ENCODE measurements around the gene FFAR4. TPM values are rescaled to one million over a fixed set of nuclear protein-coding genes. Genes with fewer than 3 reads are reported as not detected.

FFAR4 gene
- total RNA-seq, 1 experiment from 2014 or later: 2.7 TPM

DNA sequence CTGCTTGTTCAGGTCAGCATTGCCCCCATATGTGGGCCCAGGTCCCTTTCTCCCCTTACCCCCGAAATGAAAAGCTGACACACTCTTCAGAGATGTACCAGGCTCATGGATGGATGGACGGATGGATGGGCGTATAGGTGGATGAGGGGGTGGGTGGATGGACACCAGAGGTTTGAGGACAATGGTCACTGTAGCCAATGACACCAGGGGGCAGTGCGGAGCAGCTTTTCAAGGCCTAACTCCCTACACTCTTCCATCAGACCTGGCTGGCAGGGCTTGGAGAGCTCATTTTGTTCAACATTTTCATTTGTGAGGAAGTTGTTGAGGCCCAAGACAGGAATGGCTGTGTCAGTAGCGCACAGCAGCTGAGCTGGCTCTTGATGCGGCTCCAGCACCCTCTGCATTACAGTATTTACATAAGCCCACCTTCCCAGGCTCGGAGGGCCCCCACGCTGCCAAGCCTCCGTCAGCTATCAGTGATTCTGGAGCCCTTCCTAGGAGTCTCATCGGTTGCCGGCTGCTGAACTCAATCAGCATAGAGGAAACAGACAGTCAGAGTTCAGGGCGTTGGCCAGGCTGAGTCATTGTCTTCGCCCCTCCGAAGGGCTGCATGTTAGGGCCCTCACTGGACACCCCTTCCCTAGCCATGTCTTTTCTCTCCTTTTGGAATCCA lies 11.6 kb upstream of the FFAR4 start:
- DNase-seq: peak; percentile 80 to 84
- peak overlapping the region; percentile 53 for H3K27ac Mint-ChIP-seq (ENCODE audit: unreplicated experiment)
- Histone ChIP-seq H3K36me3 (ENCODE audit: control insufficient read depth, insufficient read depth, low read length) (no peaks in the 10 kb centered on the region), H3K4me1 (peaks cover 43% of the 10 kb centered on the region), H3K9me3 (0 out of 2 replicates have a peak, but pooled peaks cover 7% of the 10 kb centered on the region), H3K4me3 (ENCODE audit: low read depth, low read length) (no peak overlapping the region), H3K27me3 (replicated peaks; ENCODE audit: control insufficient read depth, insufficient read depth, low read length) (no peaks in the 10 kb centered on the region)
- BruUV-seq (replicated peaks): no TSS peak
- no peaks in the 10 kb centered on the region for H3K27me3 Mint-ChIP-seq (ENCODE audit: insufficient read depth, unreplicated experiment)
- TF ChIP-seq, protein P1, sequence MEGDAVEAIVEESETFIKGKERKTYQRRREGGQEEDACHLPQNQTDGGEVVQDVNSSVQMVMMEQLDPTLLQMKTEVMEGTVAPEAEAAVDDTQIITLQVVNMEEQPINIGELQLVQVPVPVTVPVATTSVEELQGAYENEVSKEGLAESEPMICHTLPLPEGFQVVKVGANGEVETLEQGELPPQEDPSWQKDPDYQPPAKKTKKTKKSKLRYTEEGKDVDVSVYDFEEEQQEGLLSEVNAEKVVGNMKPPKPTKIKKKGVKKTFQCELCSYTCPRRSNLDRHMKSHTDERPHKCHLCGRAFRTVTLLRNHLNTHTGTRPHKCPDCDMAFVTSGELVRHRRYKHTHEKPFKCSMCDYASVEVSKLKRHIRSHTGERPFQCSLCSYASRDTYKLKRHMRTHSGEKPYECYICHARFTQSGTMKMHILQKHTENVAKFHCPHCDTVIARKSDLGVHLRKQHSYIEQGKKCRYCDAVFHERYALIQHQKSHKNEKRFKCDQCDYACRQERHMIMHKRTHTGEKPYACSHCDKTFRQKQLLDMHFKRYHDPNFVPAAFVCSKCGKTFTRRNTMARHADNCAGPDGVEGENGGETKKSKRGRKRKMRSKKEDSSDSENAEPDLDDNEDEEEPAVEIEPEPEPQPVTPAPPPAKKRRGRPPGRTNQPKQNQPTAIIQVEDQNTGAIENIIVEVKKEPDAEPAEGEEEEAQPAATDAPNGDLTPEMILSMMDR (IDR thresholded peaks at IDR 0.05; ENCODE audit: insufficient read depth in 1 of 2, low read depth in 1 of 2, low read length in 1 of 2, severe bottlenecking in 1 of 2, unreplicated experiment in 1 of 2): peak; percentile 61 to 89
- ChIA-PET CTCF (interaction anchor here (0.6 to 3.5 kb wide), 19 partner anchors 9 to 261 kb away, joined by 3 to 60 read pairs (median 4); partner anchors contain the start of genes CEP55 and FRA10AC1), POLR2A (interaction anchor here (1.0 kb wide), 1 partner anchor 11 kb away, joined by 4 read pairs; no protein-coding TSS in a partner anchor)
- no peaks in the 10 kb centered on the region for H3K36me3 Mint-ChIP-seq (ENCODE audit: insufficient read depth, unreplicated experiment)
- no peaks in the 10 kb centered on the region for H3K9me3 Mint-ChIP-seq (ENCODE audit: unreplicated experiment)
- intact Hi-C loops (cut with micrococcal nuclease; ENCODE audit: unreplicated experiment): loop anchor here (1.0 to 10.0 kb wide), 4 partner anchors 32 to 260 kb away; partner anchors contain the start of gene RBP4
- H3K4me1 Mint-ChIP-seq (ENCODE audit: low read depth, unreplicated experiment): peaks cover 32% of the 10 kb centered on the region
- H3K4me3 Mint-ChIP-seq (ENCODE audit: unreplicated experiment): no peak overlapping the region

DNA sequence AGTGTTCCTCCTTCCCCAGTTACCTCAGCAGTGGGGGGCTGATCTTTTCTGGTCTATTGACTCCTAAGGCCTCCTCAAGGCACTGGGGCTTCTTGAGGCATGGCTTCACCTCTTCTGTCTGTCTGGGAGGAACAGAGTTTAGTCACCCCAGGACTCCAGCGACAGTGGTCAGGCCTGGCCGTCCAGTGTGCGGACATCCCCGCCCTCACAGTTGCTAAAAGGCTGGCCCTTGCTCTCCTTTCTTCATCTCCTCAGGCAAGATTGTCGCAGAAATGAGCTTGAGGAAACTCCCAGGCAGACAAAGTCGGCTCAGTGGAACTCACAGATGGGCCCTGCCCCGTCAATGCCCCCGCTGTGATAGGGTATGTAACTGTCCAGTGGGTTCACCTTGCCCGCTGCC lies 7.0 kb upstream of the FFAR4 start:
- TF ChIP-seq, protein P1 (IDR thresholded peaks at IDR 0.05; ENCODE audit: insufficient read depth in 1 of 2, low read depth in 1 of 2, low read length in 1 of 2, severe bottlenecking in 1 of 2, unreplicated experiment in 1 of 2): no peak
- no peak overlapping the region for H3K4me3 ChIP-seq (ENCODE audit: low read depth, low read length)
- H3K9me3 ChIP-seq: 0 out of 2 replicates have a peak, but pooled peaks cover 10% of the 10 kb centered on the region
- H3K4me1 ChIP-seq: peaks cover 8% of the 10 kb centered on the region; the same call in 1 of the 2 replicates
- H3K36me3 ChIP-seq (ENCODE audit: control insufficient read depth, insufficient read depth, low read length): no peaks in the 10 kb centered on the region
- ChIA-PET CTCF (no interaction called here), POLR2A (no interaction called here)
- Mint-ChIP-seq H3K9me3 (ENCODE audit: unreplicated experiment) (no peaks in the 10 kb centered on the region), H3K36me3 (ENCODE audit: insufficient read depth, unreplicated experiment) (no peaks in the 10 kb centered on the region), H3K27ac (ENCODE audit: unreplicated experiment) (no peak overlapping the region), H3K27me3 (ENCODE audit: insufficient read depth, unreplicated experiment) (no peaks in the 10 kb centered on the region), H3K4me3 (ENCODE audit: unreplicated experiment) (no peak overlapping the region), H3K4me1 (ENCODE audit: low read depth, unreplicated experiment) (peaks cover 15% of the 10 kb centered on the region)
- no peaks in the 10 kb centered on the region for H3K27me3 ChIP-seq (replicated peaks; ENCODE audit: control insufficient read depth, insufficient read depth, low read length)
- DNase-seq: no peak
- BruUV-seq (replicated peaks): no TSS peak
- intact Hi-C loops (cut with micrococcal nuclease; ENCODE audit: unreplicated experiment): loop anchor here (10.0 kb wide), 1 partner anchor 255 kb away; no protein-coding TSS in a partner anchor

DNA sequence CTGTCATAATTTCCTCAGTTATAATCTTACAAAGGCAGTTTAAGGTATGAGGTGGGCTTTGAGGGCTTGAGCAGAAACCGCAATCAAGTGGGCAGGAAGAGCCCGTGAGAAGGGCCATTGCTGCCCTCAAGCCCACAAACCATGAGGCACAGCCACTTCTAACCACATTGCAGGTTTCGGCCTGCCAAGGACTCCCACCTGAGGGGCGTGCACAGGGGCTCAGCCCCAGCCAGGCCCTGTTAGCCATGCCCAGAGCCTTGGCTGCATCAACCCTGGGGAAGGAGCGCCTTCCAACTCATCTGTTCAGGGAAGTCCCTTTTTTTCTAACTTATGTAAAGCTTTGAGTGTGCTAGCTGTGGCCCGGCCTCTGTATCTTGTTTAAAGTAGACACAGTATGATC lies 5.9 kb upstream of the FFAR4 start:
- peaks cover 2% of the 10 kb centered on the region; the same call in 1 of the 2 replicates for H3K4me1 ChIP-seq
- H3K27me3 ChIP-seq (replicated peaks; ENCODE audit: control insufficient read depth, insufficient read depth, low read length): no peaks in the 10 kb centered on the region
- Mint-ChIP-seq H3K4me1 (ENCODE audit: low read depth, unreplicated experiment) (peaks cover 8% of the 10 kb centered on the region), H3K27ac (ENCODE audit: unreplicated experiment) (no peak overlapping the region), H3K4me3 (ENCODE audit: unreplicated experiment) (no peak overlapping the region), H3K27me3 (ENCODE audit: insufficient read depth, unreplicated experiment) (no peaks in the 10 kb centered on the region), H3K9me3 (ENCODE audit: unreplicated experiment) (no peaks in the 10 kb centered on the region), H3K36me3 (ENCODE audit: insufficient read depth, unreplicated experiment) (no peaks in the 10 kb centered on the region)
- TF ChIP-seq, protein P1 (IDR thresholded peaks at IDR 0.05; ENCODE audit: insufficient read depth in 1 of 2, low read depth in 1 of 2, low read length in 1 of 2, severe bottlenecking in 1 of 2, unreplicated experiment in 1 of 2): no peak
- no peaks in the 10 kb centered on the region for H3K36me3 ChIP-seq (ENCODE audit: control insufficient read depth, insufficient read depth, low read length)
- H3K9me3 ChIP-seq: 0 out of 2 replicates have a peak, but pooled peaks cover 10% of the 10 kb centered on the region
- no peak overlapping the region for H3K4me3 ChIP-seq (ENCODE audit: low read depth, low read length)
- no peak for DNase-seq
- intact Hi-C loops (cut with micrococcal nuclease; ENCODE audit: unreplicated experiment): no loop called here
- BruUV-seq (replicated peaks): no TSS peak
- CTCF ChIA-PET: no interaction called here
- POLR2A ChIA-PET: no interaction called here

Measured in Caco-2 (cell line).